ENCODE data around the gene SH2D3C.

The SH2D3C gene

DNA sequence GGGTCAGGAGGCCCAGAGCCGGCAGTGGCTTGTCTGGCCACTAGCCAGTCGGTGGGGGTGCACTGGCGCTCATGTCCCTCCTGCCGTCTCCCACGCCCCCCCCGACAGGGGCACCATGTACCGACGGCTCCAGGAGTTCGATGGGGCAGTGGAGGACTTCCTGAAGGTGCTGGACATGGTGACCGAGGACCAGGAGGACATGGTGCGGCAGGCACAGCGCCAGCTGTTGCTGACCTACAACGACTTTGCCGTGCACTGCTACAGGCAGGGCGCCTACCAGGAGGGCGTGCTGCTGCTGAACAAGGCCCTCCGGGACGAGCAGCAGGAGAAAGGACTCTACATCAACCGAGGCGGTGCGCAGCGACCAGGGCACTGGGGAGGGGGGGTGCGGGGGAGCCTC, 54.5 kb downstream of the SH2D3C start:
- TF ChIP-seq GATA2 (IDR thresholded peaks at IDR 0.05; ENCODE audit: low read depth, low read length) (no peak), GATA3 (IDR thresholded peaks at IDR 0.05; ENCODE audit: low read depth, low read length) (no peak)

DNA sequence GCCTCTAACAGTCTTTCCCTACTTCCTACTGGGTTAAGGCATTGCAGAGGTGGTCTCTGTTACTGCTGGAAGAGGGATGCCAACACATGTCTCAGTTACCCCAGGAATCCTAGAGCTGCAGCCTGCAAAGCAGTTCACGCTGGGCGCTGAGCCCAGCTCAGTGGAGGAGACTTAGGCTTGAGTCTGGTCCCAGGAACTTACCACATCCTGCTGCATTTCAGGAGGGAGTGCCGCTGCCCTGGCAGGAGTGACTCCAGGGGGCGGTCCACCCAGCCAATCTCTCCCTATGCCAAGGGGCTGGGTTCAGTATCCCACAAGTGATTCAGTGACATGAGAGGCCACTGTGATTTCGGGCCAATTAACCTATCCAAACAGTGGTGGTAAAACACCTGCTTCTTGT, 55.0 kb downstream of the SH2D3C start:
- TF ChIP-seq GATA3 (IDR thresholded peaks at IDR 0.05; ENCODE audit: low read depth, low read length), result no peak
- no peak for TF ChIP-seq GATA2 (IDR thresholded peaks at IDR 0.05; ENCODE audit: low read depth, low read length)

DNA sequence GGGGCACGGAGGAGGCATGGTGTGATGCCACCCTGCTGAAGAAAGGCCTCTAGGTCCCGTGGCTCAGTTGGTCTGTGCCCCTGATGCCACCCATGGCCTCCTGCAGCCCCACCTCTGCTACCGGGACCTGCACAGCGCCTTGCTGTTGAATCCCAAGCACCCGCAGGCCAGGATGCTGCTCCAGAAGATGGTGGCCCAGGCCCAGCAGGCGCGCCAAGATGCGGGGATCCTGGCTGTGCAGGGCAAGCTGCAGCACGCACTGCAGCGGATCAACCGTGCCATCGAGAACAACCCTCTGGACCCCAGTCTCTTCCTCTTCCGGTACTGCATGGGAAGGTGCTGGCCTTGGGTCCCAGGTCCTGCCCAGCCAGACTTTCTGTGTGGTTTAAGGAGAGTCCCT, 55.5 kb downstream of the SH2D3C start:
- TF ChIP-seq GATA3 (IDR thresholded peaks at IDR 0.05; ENCODE audit: low read depth, low read length) (no peak), GATA2 (IDR thresholded peaks at IDR 0.05; ENCODE audit: low read depth, low read length) (no peak)

DNA sequence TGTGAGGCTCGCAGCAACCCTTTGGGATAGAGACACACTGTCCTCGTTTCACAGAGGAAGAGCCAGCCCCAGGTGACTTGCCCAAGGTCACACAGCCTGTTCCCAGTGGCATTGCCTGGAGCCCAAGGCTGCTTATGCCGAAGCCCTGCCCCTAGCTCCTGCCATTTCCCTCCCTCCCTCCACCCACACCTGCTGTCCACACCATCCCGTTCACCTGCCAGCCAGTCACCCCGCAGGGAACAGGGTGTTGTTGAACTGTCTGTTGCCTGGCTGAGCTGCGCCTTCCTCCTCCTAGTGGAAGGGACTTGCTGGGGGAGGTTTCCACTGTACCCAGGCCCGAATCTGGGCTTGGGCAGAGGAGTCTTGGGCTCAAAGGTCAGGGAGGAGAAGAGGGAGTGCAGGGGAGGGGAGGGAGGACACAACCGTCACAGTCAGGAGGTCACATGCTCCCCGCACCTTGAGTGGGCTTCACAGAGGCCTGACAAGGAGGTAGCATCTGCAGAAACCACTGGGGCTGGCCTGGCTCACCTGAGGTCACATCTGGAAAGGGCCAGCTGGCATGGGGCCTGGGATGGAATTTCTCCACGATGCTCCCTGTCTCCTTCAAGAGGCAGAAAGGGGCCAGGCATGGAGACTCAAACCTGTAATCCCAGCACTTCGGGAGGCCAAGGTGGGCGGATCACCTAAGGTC, 56.3 kb downstream of the SH2D3C start:
- TF ChIP-seq GATA3 (IDR thresholded peaks at IDR 0.05; ENCODE audit: low read depth, low read length) (no peak), GATA2 (IDR thresholded peaks at IDR 0.05; ENCODE audit: low read depth, low read length) (no peak)

DNA sequence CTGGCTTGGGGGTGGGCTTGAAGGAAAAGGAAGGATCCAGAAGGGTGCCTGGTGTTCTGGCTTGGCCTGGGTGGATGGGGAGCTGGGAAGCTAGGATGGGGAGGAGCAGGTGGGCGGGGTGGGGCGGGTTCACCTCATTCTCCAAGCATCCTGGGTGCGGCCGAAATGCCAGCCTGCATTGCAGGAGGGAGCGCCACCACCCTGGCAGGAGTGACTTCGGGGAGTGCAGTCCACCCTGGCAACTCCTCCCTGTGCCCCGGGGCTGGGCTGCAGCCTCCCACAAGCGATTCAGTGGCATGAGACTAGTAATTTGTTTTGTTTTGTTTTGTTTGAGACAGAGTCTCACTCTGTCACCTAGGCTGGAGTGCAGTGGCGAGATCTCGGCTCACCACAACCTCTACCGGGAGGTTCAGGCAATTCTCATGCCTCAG, 57.1 kb downstream of the SH2D3C start:
- no peak for TF ChIP-seq GATA2 (IDR thresholded peaks at IDR 0.05; ENCODE audit: low read depth, low read length)
- TF ChIP-seq GATA3 (IDR thresholded peaks at IDR 0.05; ENCODE audit: low read depth, low read length), result no peak

DNA sequence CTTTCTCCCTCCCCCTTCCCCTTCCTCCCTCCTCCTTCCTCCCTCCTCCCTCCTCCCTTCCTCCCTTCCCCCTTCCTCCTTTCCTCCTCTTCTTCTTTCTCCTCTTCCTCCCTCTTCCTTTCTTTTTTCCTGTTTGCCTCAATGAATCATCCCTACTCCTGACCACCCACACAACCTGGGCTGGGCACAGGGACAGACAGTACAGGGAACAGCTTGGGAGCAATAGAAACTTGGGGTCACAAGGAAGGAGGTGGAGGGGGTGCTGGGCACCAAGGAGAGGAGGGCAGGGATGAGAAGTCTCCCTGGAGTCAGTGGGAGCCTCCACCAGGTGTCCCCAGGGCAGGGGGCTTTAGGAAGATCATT, 57.6 kb downstream of the SH2D3C start:
- TF ChIP-seq GATA2 (IDR thresholded peaks at IDR 0.05; ENCODE audit: low read depth, low read length), result no peak

DNA sequence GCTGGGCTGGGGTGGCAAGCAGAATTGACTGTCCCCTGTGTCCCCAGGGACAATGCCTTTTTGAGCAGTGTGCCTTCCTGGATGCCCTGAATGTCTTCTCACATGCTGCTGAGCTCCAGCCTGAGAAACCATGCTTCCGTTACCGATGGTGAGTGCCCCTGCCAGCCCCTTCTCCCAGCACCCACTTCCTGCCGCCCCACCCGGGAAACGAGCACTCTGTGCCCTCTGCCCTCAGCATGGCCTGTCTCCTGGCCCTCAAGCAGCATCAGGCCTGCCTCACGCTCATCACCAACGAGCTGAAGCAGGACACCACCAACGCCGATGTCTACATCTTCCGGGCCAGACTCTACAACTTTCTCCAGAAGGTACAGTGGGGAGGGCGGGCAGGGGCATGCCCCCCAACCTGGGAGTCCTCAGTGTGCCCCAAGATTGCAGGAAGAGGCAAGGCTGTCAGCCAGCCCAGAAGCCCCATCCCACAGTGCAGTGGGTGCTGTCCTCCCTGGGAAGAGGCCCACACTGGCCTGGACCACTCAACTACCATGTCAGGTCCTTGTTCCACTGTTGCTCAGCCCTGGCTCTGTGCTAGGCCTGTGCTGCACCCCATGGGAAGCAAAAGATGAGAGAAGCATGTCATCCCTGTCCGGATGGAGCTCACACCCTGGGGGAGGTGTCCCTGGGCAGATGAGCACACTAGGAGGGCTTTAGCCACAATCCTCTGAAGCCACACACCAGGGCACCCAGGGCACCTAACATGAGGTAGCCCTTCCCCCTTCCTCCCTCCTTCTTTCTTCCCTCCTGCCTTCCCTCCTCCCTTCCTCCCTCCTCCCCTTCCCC, 58.2 kb downstream of the SH2D3C start:
- TF ChIP-seq GATA2 (IDR thresholded peaks at IDR 0.05; ENCODE audit: low read depth, low read length) (no peak), GATA3 (IDR thresholded peaks at IDR 0.05; ENCODE audit: low read depth, low read length) (no peak)

DNA sequence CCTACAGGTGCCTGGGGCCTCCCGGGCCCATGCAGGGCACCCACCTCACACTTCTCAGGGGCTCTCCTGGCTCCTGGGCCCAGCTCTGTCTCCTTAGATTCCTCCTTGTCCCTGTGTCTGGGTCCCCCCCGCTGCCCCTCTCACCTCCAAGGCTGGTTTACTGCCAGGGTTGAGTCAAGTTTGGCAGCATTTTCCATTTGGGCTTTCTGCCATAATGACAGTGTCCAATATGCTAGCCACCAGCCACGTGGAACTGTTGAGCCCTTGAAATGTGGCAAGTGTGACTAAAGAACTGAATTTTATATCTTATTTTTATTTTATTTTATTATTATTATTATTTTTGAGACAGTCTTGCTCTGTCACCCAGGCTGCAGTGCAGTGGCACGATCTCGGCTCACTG, 60.7 kb downstream of the SH2D3C start:
- no peak for TF ChIP-seq GATA3 (IDR thresholded peaks at IDR 0.05; ENCODE audit: low read depth, low read length)
- TF ChIP-seq GATA2 (IDR thresholded peaks at IDR 0.05; ENCODE audit: low read depth, low read length), result no peak

DNA sequence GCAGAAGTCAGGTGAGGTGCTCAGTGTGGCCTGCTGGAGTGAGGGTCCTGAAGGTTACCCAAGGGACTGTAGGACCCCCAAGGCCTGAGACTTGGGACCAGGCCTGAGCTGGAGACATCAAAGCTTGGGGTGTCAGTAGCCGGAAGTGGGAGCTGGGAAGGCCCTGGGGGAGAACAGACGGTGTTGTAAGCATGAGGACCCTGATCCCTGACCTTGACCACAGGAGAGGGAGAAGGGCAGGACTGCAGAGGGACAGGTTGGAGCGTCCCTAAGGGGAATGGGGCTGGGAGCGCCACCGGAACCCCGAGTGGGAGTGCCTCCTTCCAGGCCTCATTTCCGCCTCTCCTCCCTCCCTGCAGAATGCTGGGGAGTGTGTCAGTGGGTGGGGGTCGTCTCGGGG, 62.1 kb downstream of the SH2D3C start:
- no peak for TF ChIP-seq GATA3 (IDR thresholded peaks at IDR 0.05; ENCODE audit: low read depth, low read length)
- no peak for TF ChIP-seq GATA2 (IDR thresholded peaks at IDR 0.05; ENCODE audit: low read depth, low read length)

DNA sequence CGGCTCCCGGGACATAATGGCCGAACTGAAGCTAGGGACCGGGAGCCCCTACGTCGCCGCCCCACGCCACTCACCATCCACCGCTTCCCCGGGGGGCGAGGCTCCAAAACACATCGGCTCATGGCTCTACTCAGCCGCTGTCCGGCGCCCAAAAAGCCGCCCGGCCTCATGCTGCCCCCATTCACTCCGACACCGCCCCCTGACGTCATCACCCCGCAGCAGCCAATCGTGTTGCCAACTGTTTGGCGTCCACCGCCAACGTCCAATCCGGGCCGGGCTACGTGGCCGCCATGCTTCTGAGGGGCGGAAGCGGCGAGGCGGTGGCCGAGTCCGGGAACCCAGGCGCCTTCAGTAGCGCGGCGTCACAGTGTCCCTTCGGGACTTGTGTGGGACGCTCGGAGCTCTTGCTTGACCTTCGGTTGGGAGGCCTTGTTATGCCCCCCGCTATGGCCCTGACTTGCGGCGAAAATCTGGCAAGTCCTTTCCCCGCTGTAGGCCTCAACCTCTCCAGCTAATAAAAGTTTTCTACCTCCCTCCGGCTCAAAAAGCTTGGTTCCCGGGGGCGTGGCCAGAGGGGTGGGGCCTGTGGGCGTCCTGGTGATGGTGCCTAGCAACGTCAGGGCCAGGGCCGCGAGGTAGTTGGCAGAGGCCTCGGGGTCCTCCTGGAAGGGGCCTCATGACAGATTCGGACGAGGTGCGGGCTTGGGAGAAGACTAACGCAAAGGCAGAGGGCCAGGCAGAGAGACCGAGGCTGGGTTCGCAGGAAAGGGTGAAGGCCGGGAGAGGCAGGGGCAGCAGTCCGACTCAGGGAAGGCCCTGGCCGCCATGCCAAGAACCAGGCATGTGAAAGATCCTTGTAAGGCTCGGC, 62.8 kb downstream of the SH2D3C start, which contains the start of the genes PTRH1 and TTC16:
PTRH1 (minus strand) TSS at position 194 of the 868 bp plus-strand sequence; CDS start at position 170, 24 bp downstream.
TTC16 (plus strand) TSS at position 610 of the 868 bp plus-strand sequence; CDS start at position 677, 67 bp downstream.
- TF ChIP-seq GATA3 (IDR thresholded peaks at IDR 0.05; ENCODE audit: low read depth, low read length), result no peak
- no peak for TF ChIP-seq GATA2 (IDR thresholded peaks at IDR 0.05; ENCODE audit: low read depth, low read length)

DNA sequence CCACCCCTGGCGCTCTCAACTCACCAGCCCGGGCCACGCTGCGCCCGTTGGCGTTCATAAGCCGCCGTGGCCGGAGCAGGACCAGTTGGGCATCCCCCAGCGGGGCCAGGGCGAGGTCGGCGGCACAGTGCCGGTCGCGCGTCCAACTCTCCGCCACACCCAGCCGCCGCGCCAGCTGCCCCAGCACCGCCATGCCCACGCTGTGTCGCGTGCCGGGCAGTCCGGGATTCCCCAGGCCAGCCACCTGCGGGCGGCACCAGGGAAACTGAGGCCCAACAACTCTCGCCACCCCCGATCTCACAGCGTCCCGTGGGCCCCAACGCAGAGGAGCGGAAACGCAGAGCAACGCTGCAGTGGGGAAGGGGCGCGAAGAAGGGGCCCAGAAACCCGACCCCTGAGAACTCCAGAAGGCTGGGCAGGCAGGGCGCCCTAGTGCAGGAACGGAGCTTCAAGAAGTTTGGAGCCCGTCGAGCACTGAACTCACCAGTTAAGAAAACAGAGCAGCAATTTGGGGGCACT, 63.5 kb downstream of the SH2D3C start:
- TF ChIP-seq GATA3 (IDR thresholded peaks at IDR 0.05; ENCODE audit: low read depth, low read length), result no peak
- no peak for TF ChIP-seq GATA2 (IDR thresholded peaks at IDR 0.05; ENCODE audit: low read depth, low read length)

DNA sequence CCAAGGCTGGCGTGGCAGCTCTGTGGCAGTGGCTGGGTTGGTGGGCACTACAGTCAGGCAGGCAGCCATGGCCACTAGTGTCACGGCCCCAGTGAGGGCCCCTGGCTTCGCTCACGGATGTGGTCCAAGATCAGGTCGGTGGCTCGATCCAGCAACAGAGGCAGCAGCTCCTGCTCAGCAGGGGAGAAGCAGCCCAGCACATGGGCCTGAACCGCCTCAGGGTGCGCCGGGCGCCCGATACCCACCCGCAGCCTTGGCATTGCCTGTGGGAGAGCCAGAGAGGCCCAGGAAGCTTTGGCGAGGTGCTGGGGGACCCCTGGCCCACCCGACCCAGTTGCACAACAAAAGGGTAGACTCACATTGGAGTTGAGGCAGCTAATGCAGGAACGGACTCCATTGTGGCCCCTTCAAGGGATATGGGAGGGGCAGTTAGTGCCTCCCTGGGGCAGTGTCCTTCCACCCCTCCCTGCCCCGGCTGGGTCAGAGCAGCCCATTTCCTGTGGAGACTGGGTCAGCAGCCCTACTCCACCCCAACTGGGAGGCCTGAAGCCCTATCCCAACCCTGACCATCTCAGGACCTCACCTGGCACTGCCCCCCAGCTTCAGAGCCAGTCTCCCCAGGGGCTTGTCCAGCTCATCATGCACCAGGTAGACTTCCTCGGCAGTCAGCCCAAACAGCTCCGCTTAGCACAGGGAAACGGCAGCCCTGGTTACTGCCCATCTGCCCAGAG, 64.3 kb downstream of the SH2D3C start:
- no peak for TF ChIP-seq GATA2 (IDR thresholded peaks at IDR 0.05; ENCODE audit: low read depth, low read length)
- no peak for TF ChIP-seq GATA3 (IDR thresholded peaks at IDR 0.05; ENCODE audit: low read depth, low read length)

DNA sequence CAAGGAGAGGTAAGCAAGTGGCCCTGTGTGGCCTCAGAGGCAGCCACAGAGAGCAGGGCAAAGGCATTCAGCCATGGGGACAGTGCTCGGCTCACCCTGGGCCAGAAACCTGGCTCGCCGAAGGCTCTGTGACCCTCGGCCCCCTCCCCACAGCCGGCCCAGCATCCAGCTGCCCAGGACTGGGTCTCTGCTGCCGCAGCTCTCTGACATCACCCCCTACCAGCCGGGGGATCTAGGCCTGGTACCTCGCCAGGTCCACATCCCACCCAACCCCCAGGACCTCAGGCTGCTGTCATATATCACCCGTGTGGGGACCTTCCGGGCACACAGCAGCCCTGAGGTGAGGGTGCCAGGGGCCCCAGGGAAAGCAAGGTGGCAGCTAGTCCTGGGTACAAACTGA, 65.6 kb downstream of the SH2D3C start:
- no peak for TF ChIP-seq GATA2 (IDR thresholded peaks at IDR 0.05; ENCODE audit: low read depth, low read length)
- no peak for TF ChIP-seq GATA3 (IDR thresholded peaks at IDR 0.05; ENCODE audit: low read depth, low read length)

Data from SH-SY5Y (cell line).